Suprapubic skin (tissue), 3 donors: ENCODE measurements around the gene THRAP3.

Experiments
- CTCF ChIP-seq, 2 donors: fragments of 200-600 bp in 1 of 2; fragments of 450-650 bp in 1 of 2; sonication (generic) in 1 of 2; IDR thresholded peaks; one replicate each; pipeline ENCODE4 v1.5.1; 2016 to 2019; ENCODE audit warnings: antibody characterized with exemption in 2 of 2, mild to moderate bottlenecking in 1 of 2, moderate library complexity in 1 of 2
- POLR2A ChIP-seq, 2 donors: fragments of 450-650 bp; IDR thresholded peaks; one replicate each; pipeline ENCODE4 v1.6.1; 2017; ENCODE audit warnings: antibody characterized with exemption in 2 of 2, mild to moderate bottlenecking in 2 of 2, moderate library complexity in 2 of 2

GRCh38 chr1:36328713-36329112 is 104.5 kb downstream of the THRAP3 start:
- TF ChIP-seq CTCF (IDR thresholded peaks at IDR 0.05) = no peak
- TF ChIP-seq POLR2A (IDR thresholded peaks at IDR 0.05) = no peak
